Measurements from ENCODE around the gene ACBD4. TPM values are rescaled to one million over a fixed set of nuclear protein-coding genes. Genes with fewer than 3 reads are reported as not detected.

Gene ACBD4
- total and polyA plus RNA-seq, 2 of the 13 experiments (the other 11 are each of a cell fraction or from before 2014, with no cell fraction given) = 16.1 to 26.9 TPM

DNA sequence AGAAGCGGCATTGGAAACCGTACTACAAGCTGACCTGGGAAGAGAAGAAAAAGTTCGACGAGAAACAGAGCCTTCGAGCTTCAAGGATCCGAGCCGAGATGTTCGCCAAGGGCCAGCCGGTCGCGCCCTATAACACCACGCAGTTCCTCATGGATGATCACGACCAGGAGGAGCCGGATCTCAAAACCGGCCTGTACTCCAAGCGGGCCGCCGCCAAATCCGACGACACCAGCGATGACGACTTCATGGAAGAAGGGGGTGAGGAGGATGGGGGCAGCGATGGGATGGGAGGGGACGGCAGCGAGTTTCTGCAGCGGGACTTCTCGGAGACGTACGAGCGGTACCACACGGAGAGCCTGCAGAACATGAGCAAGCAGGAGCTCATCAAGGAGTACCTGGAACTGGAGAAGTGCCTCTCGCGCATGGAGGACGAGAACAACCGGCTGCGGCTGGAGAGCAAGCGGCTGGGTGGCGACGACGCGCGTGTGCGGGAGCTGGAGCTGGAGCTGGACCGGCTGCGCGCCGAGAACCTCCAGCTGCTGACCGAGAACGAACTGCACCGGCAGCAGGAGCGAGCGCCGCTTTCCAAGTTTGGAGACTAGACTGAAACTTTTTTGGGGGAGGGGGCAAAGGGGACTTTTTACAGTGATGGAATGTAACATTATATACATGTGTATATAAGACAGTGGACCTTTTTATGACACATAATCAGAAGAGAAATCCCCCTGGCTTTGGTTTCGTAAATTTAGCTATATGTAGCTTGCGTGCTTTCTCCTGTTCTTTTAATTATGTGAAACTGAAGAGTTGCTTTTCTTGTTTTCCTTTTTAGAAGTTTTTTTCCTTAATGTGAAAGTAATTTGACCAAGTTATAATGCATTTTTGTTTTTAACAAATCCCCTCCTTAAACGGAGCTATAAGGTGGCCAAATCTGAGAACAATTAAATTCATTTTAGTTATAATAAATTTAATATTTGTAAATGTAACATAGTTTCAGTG is 14.5 kb downstream of the ACBD4 start (continued):
- TF ChIP-seq, protein P1, sequence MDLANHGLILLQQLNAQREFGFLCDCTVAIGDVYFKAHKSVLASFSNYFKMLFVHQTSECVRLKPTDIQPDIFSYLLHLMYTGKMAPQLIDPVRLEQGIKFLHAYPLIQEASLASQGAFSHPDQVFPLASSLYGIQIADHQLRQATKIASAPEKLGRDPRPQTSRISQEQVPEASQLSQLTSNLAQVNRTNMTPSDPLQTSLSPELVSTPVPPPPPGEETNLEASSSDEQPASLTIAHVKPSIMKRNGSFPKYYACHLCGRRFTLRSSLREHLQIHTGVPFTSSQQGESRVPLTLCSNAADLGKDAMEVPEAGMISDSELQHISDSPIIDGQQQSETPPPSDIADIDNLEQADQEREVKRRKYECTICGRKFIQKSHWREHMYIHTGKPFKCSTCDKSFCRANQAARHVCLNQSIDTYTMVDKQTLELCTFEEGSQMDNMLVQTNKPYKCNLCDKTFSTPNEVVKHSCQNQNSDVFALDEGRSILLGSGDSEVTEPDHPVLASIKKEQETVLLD (CRISPR knock-in tag; IDR thresholded peaks at IDR 0.05; ENCODE audit: low read depth) = 0 out of 2 replicates have a peak, but pooled peaks have one; percentile 3
- TF ChIP-seq PITX1 (CRISPR knock-in tag; IDR thresholded peaks at IDR 0.05) (no peak), ZNF605 (CRISPR knock-in tag; IDR thresholded peaks at IDR 0.05) (peak; percentile 95), ARHGAP35 (CRISPR knock-in tag; IDR thresholded peaks at IDR 0.05; ENCODE audit: borderline replicate concordance) (no peak), ZNF124 (CRISPR knock-in tag; IDR thresholded peaks at IDR 0.05) (no peak), EEA1 (CRISPR knock-in tag; IDR thresholded peaks at IDR 0.05; ENCODE audit: borderline replicate concordance) (no peak)
- TF ChIP-seq, protein P2, sequence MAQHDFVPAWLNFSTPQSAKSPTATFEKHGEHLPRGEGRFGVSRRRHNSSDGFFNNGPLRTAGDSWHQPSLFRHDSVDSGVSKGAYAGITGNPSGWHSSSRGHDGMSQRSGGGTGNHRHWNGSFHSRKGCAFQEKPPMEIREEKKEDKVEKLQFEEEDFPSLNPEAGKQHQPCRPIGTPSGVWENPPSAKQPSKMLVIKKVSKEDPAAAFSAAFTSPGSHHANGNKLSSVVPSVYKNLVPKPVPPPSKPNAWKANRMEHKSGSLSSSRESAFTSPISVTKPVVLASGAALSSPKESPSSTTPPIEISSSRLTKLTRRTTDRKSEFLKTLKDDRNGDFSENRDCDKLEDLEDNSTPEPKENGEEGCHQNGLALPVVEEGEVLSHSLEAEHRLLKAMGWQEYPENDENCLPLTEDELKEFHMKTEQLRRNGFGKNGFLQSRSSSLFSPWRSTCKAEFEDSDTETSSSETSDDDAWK (CRISPR knock-in tag; IDR thresholded peaks at IDR 0.05) = no peak
- TF ChIP-seq, protein P3, sequence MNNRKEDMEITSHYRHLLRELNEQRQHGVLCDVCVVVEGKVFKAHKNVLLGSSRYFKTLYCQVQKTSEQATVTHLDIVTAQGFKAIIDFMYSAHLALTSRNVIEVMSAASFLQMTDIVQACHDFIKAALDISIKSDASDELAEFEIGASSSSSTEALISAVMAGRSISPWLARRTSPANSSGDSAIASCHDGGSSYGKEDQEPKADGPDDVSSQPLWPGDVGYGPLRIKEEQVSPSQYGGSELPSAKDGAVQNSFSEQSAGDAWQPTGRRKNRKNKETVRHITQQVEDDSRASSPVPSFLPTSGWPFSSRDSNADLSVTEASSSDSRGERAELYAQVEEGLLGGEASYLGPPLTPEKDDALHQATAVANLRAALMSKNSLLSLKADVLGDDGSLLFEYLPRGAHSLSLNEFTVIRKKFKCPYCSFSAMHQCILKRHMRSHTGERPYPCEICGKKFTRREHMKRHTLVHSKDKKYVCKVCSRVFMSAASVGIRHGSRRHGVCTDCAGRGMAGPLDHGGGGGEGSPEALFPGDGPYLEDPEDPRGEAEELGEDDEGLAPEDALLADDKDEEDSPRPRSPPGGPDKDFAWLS (CRISPR knock-in tag; IDR thresholded peaks at IDR 0.05; ENCODE audit: borderline replicate concordance) = no peak
